ENCODE results near the gene IGF2BP2. TPM values are rescaled to one million over a fixed set of nuclear protein-coding genes. Genes with fewer than 3 reads are reported as not detected.

IGF2BP2 gene
- total and polyA plus RNA-seq, 2 of the 4 experiments (the other 2 are of a cell fraction) = 23.4 to 88.2 TPM

GRCh38 chr3:185750015-185750414, 74.8 kb downstream of the IGF2BP2 start:
- Histone ChIP-seq H4K5ac (ENCODE audit: low read depth, low read length) (no peak overlapping the region), H2AK9ac (replicated peaks; ENCODE audit: low read depth, low read length, poor library complexity) (no peak overlapping the region), H3K23ac (ENCODE audit: low read depth, low read length) (no peak overlapping the region), H2BK120ac (ENCODE audit: low read depth, low read length) (no peak overlapping the region), H2BK5ac (ENCODE audit: low read depth, low read length, poor library complexity, severe bottlenecking) (no peak overlapping the region), H2AFZ (replicated peaks; ENCODE audit: low read length, poor library complexity) (no peak overlapping the region), H3K4me2 (ENCODE audit: low read depth, low read length) (no peak overlapping the region), H3K4me1 (ENCODE audit: control insufficient read depth, insufficient read depth, low read length) (peaks cover 9% of the 10 kb centered on the region), H4K8ac (ENCODE audit: low read depth in 2 of 2, low read length in 2 of 2) (no peak overlapping the region), H3K4me3 (ENCODE audit: insufficient read depth, low read depth, low read length) (no peak overlapping the region), H2BK15ac (ENCODE audit: low read depth, low read length) (no peak overlapping the region), H3K18ac (ENCODE audit: low read depth, low read length) (no peak overlapping the region), H2BK20ac (ENCODE audit: low read depth, low read length) (no peak overlapping the region), H4K20me1 (ENCODE audit: insufficient read depth, low read length) (peaks cover 85% of the 10 kb centered on the region), H3K56ac (ENCODE audit: extremely low read depth, insufficient read depth, low read length) (no peak overlapping the region), H2AK5ac (ENCODE audit: low read depth, low read length) (no peak overlapping the region), H3K27me3 (ENCODE audit: control insufficient read depth, insufficient read depth, low read length) (no peaks in the 10 kb centered on the region), H3K4ac (ENCODE audit: low read depth, low read length) (no peak overlapping the region), H3K36me3 (ENCODE audit: control insufficient read depth, insufficient read depth, low read length) (peaks cover 4% of the 10 kb centered on the region), H3K79me1 (ENCODE audit: low read depth in 1 of 2, low read length in 2 of 2) (peaks cover 12 to 85% of the 10 kb centered on the region in 2 experiments; a peak in 3 of 4 replicates), H4K91ac (ENCODE audit: insufficient read depth, low read depth, low read length) (no peak overlapping the region), H3K27ac (ENCODE audit: insufficient read depth, low read length) (no peak overlapping the region), H3K9ac (ENCODE audit: low read depth, low read length) (no peak overlapping the region), H3K14ac (replicated peaks; ENCODE audit: low read depth, low read length) (no peak overlapping the region), H3K9me3 (ENCODE audit: control insufficient read depth, insufficient read depth, low read length) (no peaks in the 10 kb centered on the region), H3K9me1 (ENCODE audit: insufficient read depth, low read length) (peaks cover 10% of the 10 kb centered on the region)
- dilution Hi-C loops (cut with HindIII; ENCODE audit: low sequenced_read_pairs, unreplicated experiment) = no loop called here
- DNase-seq (no peak), ATAC-seq (ENCODE audit: low read depth) (no peak)
- no CpG with 5 or more reads among the region's 1 CpG for WGBS, 2 experiments (ENCODE audit: extremely low coverage in 2 of 2, insufficient read length in 1 of 2)
- ChIA-PET POLR2A (ENCODE audit: unreplicated experiment) (no interaction called here), CTCF (no interaction called here)
- intact Hi-C loops (cut with micrococcal nuclease) = no loop called here
- in situ Hi-C loops (cut with MboI; ENCODE audit: low sequenced_read_pairs) = no loop called here
- no TSS peak for BruUV-seq (replicated peaks)
- TF ChIP-seq CEBPB (IDR thresholded peaks at IDR 0.05; ENCODE audit: low read depth, low read length) (no peak), POLR2A (IDR thresholded peaks at IDR 0.05; ENCODE audit: low read depth, low read length) (no peak), RAD21 (IDR thresholded peaks at IDR 0.05; ENCODE audit: low read length) (no peak), MAFK (IDR thresholded peaks at IDR 0.05; ENCODE audit: low read depth, low read length) (no peak), SMC3 (IDR thresholded peaks at IDR 0.05; ENCODE audit: low read depth, low read length) (no peak), RFX5 (IDR thresholded peaks at IDR 0.05; ENCODE audit: low read depth, low read length) (no peak), NFE2L2 (IDR thresholded peaks at IDR 0.05; ENCODE audit: low read depth, low read length) (no peak)
- TF ChIP-seq, protein P1, sequence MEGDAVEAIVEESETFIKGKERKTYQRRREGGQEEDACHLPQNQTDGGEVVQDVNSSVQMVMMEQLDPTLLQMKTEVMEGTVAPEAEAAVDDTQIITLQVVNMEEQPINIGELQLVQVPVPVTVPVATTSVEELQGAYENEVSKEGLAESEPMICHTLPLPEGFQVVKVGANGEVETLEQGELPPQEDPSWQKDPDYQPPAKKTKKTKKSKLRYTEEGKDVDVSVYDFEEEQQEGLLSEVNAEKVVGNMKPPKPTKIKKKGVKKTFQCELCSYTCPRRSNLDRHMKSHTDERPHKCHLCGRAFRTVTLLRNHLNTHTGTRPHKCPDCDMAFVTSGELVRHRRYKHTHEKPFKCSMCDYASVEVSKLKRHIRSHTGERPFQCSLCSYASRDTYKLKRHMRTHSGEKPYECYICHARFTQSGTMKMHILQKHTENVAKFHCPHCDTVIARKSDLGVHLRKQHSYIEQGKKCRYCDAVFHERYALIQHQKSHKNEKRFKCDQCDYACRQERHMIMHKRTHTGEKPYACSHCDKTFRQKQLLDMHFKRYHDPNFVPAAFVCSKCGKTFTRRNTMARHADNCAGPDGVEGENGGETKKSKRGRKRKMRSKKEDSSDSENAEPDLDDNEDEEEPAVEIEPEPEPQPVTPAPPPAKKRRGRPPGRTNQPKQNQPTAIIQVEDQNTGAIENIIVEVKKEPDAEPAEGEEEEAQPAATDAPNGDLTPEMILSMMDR (conservative IDR thresholded peaks at IDR 0.05; ENCODE audit: low read depth, low read length) = no peak
- TF ChIP-seq, protein P2, sequence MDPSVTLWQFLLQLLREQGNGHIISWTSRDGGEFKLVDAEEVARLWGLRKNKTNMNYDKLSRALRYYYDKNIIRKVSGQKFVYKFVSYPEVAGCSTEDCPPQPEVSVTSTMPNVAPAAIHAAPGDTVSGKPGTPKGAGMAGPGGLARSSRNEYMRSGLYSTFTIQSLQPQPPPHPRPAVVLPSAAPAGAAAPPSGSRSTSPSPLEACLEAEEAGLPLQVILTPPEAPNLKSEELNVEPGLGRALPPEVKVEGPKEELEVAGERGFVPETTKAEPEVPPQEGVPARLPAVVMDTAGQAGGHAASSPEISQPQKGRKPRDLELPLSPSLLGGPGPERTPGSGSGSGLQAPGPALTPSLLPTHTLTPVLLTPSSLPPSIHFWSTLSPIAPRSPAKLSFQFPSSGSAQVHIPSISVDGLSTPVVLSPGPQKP (IDR thresholded peaks at IDR 0.05; ENCODE audit: borderline replicate concordance, low read depth, low read length) = no peak
- TF ChIP-seq, protein P3, sequence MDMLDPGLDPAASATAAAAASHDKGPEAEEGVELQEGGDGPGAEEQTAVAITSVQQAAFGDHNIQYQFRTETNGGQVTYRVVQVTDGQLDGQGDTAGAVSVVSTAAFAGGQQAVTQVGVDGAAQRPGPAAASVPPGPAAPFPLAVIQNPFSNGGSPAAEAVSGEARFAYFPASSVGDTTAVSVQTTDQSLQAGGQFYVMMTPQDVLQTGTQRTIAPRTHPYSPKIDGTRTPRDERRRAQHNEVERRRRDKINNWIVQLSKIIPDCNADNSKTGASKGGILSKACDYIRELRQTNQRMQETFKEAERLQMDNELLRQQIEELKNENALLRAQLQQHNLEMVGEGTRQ (IDR thresholded peaks at IDR 0.05; ENCODE audit: low read depth, low read length) = no peak
